Adrenal gland (tissue), 12 donors: ENCODE data around the gene DPYD. TPM values are rescaled to one million over a fixed set of nuclear protein-coding genes. Genes with fewer than 3 reads are reported as not detected.

Experiments used
- DNase-seq, 7 donors: peaks; one replicate each; pipeline ENCODE4 v3.0.0-alpha.2; 2019 to 2020
- H3K27ac ChIP-seq, 5 donors: fragments of 200-600 bp; sonication (generic) in 4 of 5; 1 replicate in 3 of 5; 2 replicates in 2 of 5; pipeline versions ENCODE4 v1.5.1 to v1.8.0; 2016 to 2020; ENCODE audit warnings: mild to moderate bottlenecking in 1 of 5
- H3K27me3 ChIP-seq: fragments of 200-600 bp; 2 replicates; pipeline ENCODE4 v1.8.0; 2021
- H3K36me3 ChIP-seq, 2 donors: fragments of 200-600 bp; replicated peaks in 1 of 2; 1 replicate in 1 of 2; 2 replicates in 1 of 2; pipeline versions ENCODE4 v1.5.1 to v1.8.0; 2018 to 2022
- H3K4me1 ChIP-seq, 2 donors: fragments of 200-600 bp; replicated peaks in 1 of 2; 1 replicate in 1 of 2; 2 replicates in 1 of 2; pipeline versions ENCODE4 v1.5.1 to v1.8.0; 2018 to 2021
- H3K4me3 ChIP-seq, 4 donors: fragments of 200-600 bp; sonication (generic) in 3 of 4; one replicate each; pipeline ENCODE4 v1.5.1; 2016 to 2018
- H3K9me3 ChIP-seq, 3 donors: fragments of 200-600 bp; sonication (generic) in 1 of 3; replicated peaks in 1 of 3; 1 replicate in 2 of 3; 2 replicates in 1 of 3; pipeline versions ENCODE4 v1.5.1 to v1.8.0; 2016 to 2021
- CTCF ChIP-seq, 6 experiments: fragments of 450-650 bp in 4 of 6; fragments of 200-600 bp in 2 of 6; sonication (generic) in 1 of 6; IDR thresholded peaks; 1 replicate in 5 of 6; 2 replicates in 1 of 6; pipeline versions ENCODE4 v1.5.1 to v1.8.0; 2016 to 2021; ENCODE audit warnings: antibody characterized with exemption in 6 of 6, mild to moderate bottlenecking in 2 of 6, moderate library complexity in 1 of 6
- POLR2A ChIP-seq, 2 donors: fragments of 450-650 bp; IDR thresholded peaks; one replicate each; pipeline ENCODE4 v1.6.1; 2017; ENCODE audit warnings: antibody characterized with exemption in 2 of 2, mild to moderate bottlenecking in 2 of 2, moderate library complexity in 1 of 2
- WGBS, 4 donors: extraction: QIAGEN DNeasy Blood & Tissue Kit in 2 of 4; methylation state at CpG; one replicate each; pipeline versions ENCODE4 v1.1.5 to v1.1.7; 2013 to 2017; 5-methylcytosine and 5-hydroxymethylcytosine counted together
- intact Hi-C, 2 donors: fragments of 100-400 bp; cut with DNase I; formaldehyde crosslinking; loops; one replicate each; pipeline versions ENCODE4 v1.14.1 to v1.15.0; 2022 to 2023
- polyA plus RNA-seq, 3 donors: library from polyadenylated mRNA; stranded (reverse); fragments of 200-250 nt in 2 of 3; fragments of 350-450 nt in 1 of 3; fragmentation: Illumina TruSeq in 1 of 3; extraction: RNeasy Lipid Tissue Mini Kit (QIAGEN cat#74804) in 1 of 3; gene quantifications; one replicate each; pipeline ENCODE4 v1.2.3, GENCODE V29; 2013 to 2014
- total RNA-seq, 9 donors: library from RNA; depleted of rRNA in 4 of 9; stranded (reverse); fragments of >200 nt in 4 of 9; fragments of 120-200 nt in 1 of 9; fragmentation: NEBNext Ultra II Directional in 1 of 9; extraction: Animal tissue kit (Norgen Biotek cat#: 25700) in 1 of 9; gene quantifications; one replicate each; pipeline versions ENCODE4 v1.1.0 to v1.2.4, GENCODE V29; 2013 to 2023
- donor health status: healthy with polysubstance abuse.
- donor health status: Bipolar disorder and iron deficiency.
- donor health status: DM: yes; HTN: yes; CAD: no.
- donor health status: DM: no; HTN: no; CAD: no.
- donor health status: DM: no; HTN: no; CAD: no.
- donor health status: DM: yes; HTN: yes; CAD: no.

The DPYD gene
- total and polyA plus RNA-seq, 12 donors, result 6.6 to 73.1 (median 30.2) TPM

DNA sequence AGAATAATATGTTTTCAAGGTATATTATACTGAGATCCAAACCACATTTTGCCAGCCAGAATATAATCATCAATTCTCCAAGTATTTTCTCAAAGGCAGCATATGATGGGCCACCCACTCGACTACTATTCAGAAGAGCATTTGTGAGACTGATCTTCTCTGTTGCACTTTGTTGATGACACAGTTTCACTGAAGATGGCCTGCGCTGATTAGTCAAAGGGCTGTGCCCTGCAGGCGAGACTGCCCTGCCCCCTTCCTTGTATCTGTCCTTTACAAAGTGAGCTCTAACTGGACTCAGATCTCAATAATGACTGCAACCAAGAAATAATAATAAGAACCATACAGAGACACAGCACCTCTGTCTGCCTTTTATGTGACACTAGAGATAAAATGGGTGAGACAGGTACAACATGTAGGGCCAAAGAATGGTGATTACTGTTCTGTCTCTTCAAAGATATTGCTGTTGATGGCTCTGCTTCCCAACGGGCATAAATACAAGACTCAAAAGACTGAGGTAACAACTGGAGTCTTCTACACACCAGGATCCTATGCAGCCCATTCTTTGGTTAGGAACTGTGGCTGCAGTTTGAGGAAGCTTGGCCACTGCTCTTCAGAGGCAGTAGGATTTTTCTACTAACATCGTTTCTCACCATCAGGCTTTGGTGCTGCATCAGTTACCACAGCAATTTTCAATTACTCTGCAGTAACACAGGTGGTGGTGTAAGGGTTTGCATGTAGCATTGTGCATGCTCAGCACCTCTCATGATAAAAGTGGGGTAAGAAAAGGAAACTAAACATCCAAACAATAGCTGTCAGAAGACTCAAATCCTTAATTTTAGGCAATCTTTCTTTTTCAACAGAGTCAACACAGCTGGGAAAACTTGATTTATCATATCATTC, 718.1 kb downstream of the DPYD start:
- DNase-seq, result no peak
- H3K27me3 ChIP-seq, result no peaks in the 10 kb centered on the region
- TF ChIP-seq POLR2A (IDR thresholded peaks at IDR 0.05) (no peak), CTCF (IDR thresholded peaks at IDR 0.05) (no peak)
- peaks cover 0 to 4% of the 10 kb centered on the region in 2 donors for H3K4me1 ChIP-seq
- peaks cover 0 to 4% (median 0%) of the 10 kb centered on the region in 3 donors for H3K9me3 ChIP-seq
- H3K27ac ChIP-seq, result no peak overlapping the region
- intact Hi-C loops, result no loop called here
- H3K4me3 ChIP-seq, result no peak overlapping the region
- WGBS, 4 donors, result 75 to 85% (median 82%) methylated on average over 5 of the region's 5 CpGs
- no peaks in the 10 kb centered on the region for H3K36me3 ChIP-seq

- Histone ChIP-seq H3K36me3 (no peaks in the 10 kb centered on the region), H3K9me3 (peaks cover 0 to 4% (median 0%) of the 10 kb centered on the region in 3 donors), H3K27ac (no peak overlapping the region), H3K4me1 (no peaks in the 10 kb centered on the region), H3K4me3 (no peak overlapping the region), H3K27me3 (no peaks in the 10 kb centered on the region)
- WGBS, 4 donors, result 86 to 96% (median 94%) methylated on average over 3 of the region's 3 CpGs
- TF ChIP-seq POLR2A (IDR thresholded peaks at IDR 0.05) (no peak), CTCF (IDR thresholded peaks at IDR 0.05) (no peak)
- intact Hi-C loops, result no loop called here
- DNase-seq, result no peak
Observed at GRCh38 chr1:97201641-97202040, 719.2 kb downstream of the DPYD start.

- Histone ChIP-seq H3K27me3 (no peaks in the 10 kb centered on the region), H3K4me1 (no peaks in the 10 kb centered on the region), H3K4me3 (no peak overlapping the region), H3K27ac (no peak overlapping the region), H3K36me3 (no peaks in the 10 kb centered on the region), H3K9me3 (peaks cover 0 to 4% (median 0%) of the 10 kb centered on the region in 3 donors)
- no peak for TF ChIP-seq POLR2A (IDR thresholded peaks at IDR 0.05)
- TF ChIP-seq CTCF (IDR thresholded peaks at IDR 0.05), result no peak
- 73 to 79% (median 76%) methylated on average over 2 of the region's 2 CpGs for WGBS, 4 donors
- intact Hi-C loops, result no loop called here
- no peak for DNase-seq
Observed at GRCh38 chr1:97200595-97200994, 720.2 kb downstream of the DPYD start.

- DNase-seq, result no peak
- Histone ChIP-seq H3K36me3 (no peaks in the 10 kb centered on the region), H3K27me3 (no peaks in the 10 kb centered on the region), H3K4me3 (no peak overlapping the region), H3K4me1 (no peaks in the 10 kb centered on the region), H3K9me3 (peaks cover 0 to 4% (median 0%) of the 10 kb centered on the region in 3 donors), H3K27ac (no peak overlapping the region)
- TF ChIP-seq CTCF (IDR thresholded peaks at IDR 0.05) (no peak), POLR2A (IDR thresholded peaks at IDR 0.05) (no peak)
- 80 to 82% (median 81%) methylated on average over 1 of the region's 1 CpG for WGBS, 4 donors
- intact Hi-C loops, result no loop called here
Observed at GRCh38 chr1:97196825-97197516, 723.9 kb downstream of the DPYD start.
